GM19351 (cell line): Measurements from ENCODE around the gene HINT1.

ENCODE experiments used
- ATAC-seq: cut with Tn5 transposase; IDR thresholded peaks from one replicate; pipeline ENCODE4 v1.9.1; 2021; ENCODE audit warnings: mild to moderate bottlenecking, moderate library complexity; ENCODE audit not compliant: unreplicated experiment

HINT1 gene

DNA sequence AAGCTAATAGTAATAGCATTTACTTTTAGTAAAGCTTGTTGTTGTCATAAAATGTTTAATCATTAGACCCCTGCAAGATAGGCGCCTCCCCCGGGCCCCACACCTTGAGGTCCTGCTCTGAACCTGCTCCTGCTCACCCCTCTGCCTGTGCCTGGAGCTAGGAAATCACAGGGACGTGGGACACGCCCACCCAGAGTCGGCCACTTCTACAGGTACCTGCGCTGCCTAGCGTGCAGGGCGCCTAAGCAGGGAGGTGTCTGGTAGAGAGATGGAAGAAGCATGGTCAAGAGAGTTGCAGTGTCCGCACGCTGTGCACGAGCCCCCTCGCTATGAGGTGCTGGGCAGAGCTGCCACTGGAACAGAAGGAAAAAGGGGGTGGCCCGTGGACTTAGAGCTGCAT lies 52.6 kb downstream of the HINT1 start:
- no peak for ATAC-seq

DNA sequence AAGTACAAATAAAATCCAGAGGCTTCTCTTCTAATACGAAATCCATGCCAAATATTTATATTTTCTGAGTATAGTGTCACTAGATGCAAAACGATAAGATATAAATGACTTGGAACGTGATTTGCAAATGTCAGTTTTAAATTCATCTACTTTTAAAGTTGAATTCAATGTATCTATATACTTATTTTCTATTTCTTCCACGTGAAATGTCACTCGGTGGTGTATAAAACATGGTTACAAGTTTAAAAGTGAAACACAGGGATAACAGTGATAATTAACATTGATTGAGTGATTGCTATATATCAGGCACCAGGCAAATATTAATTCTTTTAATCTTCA lies 54.8 kb downstream of the HINT1 start:
- no peak for ATAC-seq

DNA sequence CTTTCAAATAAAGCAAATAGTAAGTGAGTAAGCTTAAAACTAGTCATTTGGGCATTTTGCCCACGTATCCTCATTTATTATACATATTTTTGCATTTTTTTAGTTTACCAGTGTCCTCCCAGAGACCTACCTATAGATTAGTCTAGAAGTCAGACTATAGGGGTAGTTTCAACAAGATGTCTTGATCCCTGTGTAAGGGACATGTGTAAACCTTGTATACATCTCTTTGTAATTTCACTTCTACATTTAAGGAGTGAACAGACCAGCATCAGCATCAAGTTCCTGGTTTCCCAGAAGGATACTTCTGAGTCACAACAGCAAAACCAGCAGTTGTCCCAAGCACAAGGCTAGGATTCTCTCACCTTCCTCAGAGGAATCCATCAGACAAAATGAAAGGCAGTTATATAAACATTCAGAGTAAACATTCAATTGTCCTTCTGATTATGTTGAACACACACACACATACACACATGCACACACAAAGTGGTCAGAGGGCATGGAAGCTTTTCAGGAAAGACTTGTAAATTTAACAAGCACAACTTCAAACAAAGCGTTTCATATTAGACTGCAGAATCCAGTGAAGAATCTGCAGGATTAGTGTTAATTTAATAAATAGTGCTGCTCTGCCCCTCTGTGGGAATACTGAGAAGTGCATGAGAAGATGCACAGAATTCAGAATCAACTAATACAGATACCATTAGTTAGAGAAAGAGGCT lies 55.4 kb downstream of the HINT1 start:
- peak; percentile 91 for ATAC-seq
